ENCODE results near the gene CST5. TPM values are rescaled to one million over a fixed set of nuclear protein-coding genes. Genes with fewer than 3 reads are reported as not detected.

The CST5 gene
- total and polyA plus RNA-seq, 10 of the 15 experiments (the other 5 are each of a cell fraction or from before 2014, with no cell fraction given) = not detected

DNA sequence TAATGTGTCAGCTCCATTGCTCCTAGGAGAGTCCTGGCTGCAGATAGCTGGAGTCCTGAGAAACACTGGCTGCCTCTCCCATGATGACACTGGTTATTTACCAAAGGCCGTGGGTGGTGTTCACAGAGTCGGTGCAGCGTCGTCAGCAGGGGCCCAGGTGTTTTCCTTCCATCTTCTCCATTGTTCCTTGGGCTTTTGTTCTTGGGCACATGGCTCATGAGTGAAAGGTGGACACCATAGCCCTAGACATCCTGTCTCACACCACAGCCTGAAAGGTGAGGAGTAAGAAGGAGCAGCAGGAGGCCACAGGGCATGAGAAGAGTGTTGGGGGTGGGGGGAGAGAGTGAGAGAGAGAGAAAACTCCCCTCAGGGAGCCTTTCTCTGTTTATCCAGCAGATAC is 9.1 kb downstream of the CST5 start:
- ChIA-PET SMC1A (ENCODE audit: uncharacterized antibody, unreplicated experiment) (no interaction called here), RAD21 (ENCODE audit: unreplicated experiment) (no interaction called here), CTCF (no interaction called here), POLR2A (no interaction called here)
- intact Hi-C loops (cut with micrococcal nuclease; ENCODE audit: unreplicated experiment) (no loop called here), in situ Hi-C loops (cut with MboI) (no loop called here)
- Histone ChIP-seq H2AFZ (ENCODE audit: control insufficient read depth, low read depth, low read length) (no peak overlapping the region), H3K4me1 (ENCODE audit: control insufficient read depth, insufficient read depth, low read length) (no peaks in the 10 kb centered on the region), H3K9ac (ENCODE audit: control insufficient read depth, insufficient read depth, low read length) (no peak overlapping the region), H3K9me3 (replicated peaks; ENCODE audit: control insufficient read depth, insufficient read depth, low read length) (no peaks in the 10 kb centered on the region), H3K4me3 (no peak overlapping the region), H3K27me3 (replicated peaks in 1 of 2; ENCODE audit: control insufficient read depth in 2 of 2, insufficient read depth in 2 of 2, low read length in 1 of 2) (peaks cover 0 to 3% of the 10 kb centered on the region in 2 experiments; a peak in 3 of 4 replicates), H3K36me3 (ENCODE audit: control insufficient read depth in 2 of 2, insufficient read depth in 2 of 2, low read length in 1 of 2) (no peaks in the 10 kb centered on the region), H3K27ac (ENCODE audit: control insufficient read depth, insufficient read depth) (no peak overlapping the region), H3K4me2 (ENCODE audit: control insufficient read depth, insufficient read depth) (no peak overlapping the region), H4K20me1 (ENCODE audit: control insufficient read depth, insufficient read depth) (no peaks in the 10 kb centered on the region), H3K79me2 (ENCODE audit: control insufficient read depth, insufficient read depth, low read length) (no peaks in the 10 kb centered on the region)
- 0% methylated on average over 4 of the region's 4 CpGs for WGBS (ENCODE audit: insufficient coverage, insufficient replicate concordance, low lambda C conversion rate, missing lambda C conversion rate)
- ATAC-seq (no peak), DNase-seq (ENCODE audit: low read depth, low spot score) (no peak), FAIRE-seq (no peak)
- BruUV-seq (replicated peaks) = no TSS peak
- TF ChIP-seq RBBP5 (conservative IDR thresholded peaks at IDR 0.05) (no peak), ATF2 (IDR thresholded peaks at IDR 0.05; ENCODE audit: low read length) (no peak), SREBF1 (IDR thresholded peaks at IDR 0.05; ENCODE audit: low read length) (no peak), SIN3A (IDR thresholded peaks at IDR 0.05; ENCODE audit: low read depth, low read length) (no peak), TCF12 (IDR thresholded peaks at IDR 0.05; ENCODE audit: low read depth, low read length) (no peak), SRF (IDR thresholded peaks at IDR 0.05; ENCODE audit: low read depth in 2 of 2, low read length in 2 of 2) (no peak), CUX1 (IDR thresholded peaks at IDR 0.05; ENCODE audit: insufficient replicate concordance, low read depth, low read length) (no peak), ZBTB4 (CRISPR knock-in tag; IDR thresholded peaks at IDR 0.05) (no peak), MAX (IDR thresholded peaks at IDR 0.05; ENCODE audit: low read depth, low read length) (no peak), ZBED1 (IDR thresholded peaks at IDR 0.05; ENCODE audit: borderline replicate concordance) (no peak), RAD51 (IDR thresholded peaks at IDR 0.05) (no peak)
- TF ChIP-seq, protein P1, sequence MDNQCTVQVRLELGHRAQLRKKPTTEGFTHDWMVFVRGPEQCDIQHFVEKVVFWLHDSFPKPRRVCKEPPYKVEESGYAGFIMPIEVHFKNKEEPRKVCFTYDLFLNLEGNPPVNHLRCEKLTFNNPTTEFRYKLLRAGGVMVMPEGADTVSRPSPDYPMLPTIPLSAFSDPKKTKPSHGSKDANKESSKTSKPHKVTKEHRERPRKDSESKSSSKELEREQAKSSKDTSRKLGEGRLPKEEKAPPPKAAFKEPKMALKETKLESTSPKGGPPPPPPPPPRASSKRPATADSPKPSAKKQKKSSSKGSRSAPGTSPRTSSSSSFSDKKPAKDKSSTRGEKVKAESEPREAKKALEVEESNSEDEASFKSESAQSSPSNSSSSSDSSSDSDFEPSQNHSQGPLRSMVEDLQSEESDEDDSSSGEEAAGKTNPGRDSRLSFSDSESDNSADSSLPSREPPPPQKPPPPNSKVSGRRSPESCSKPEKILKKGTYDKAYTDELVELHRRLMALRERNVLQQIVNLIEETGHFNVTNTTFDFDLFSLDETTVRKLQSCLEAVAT (IDR thresholded peaks at IDR 0.05) = no peak
